Raji (cell line): ENCODE results near the gene CTH.
A peak's percentile ranks its signal among the peaks of the same experiment; 100 is the strongest.

Experiments
- POLR2A ChIP-seq: IDR thresholded peaks from 2 replicates; pipeline ENCODE4 v1.6.1; 2011; ENCODE audit warnings: low read depth, low read length, control low read depth; ENCODE audit not compliant: insufficient read depth

The CTH gene

DNA sequence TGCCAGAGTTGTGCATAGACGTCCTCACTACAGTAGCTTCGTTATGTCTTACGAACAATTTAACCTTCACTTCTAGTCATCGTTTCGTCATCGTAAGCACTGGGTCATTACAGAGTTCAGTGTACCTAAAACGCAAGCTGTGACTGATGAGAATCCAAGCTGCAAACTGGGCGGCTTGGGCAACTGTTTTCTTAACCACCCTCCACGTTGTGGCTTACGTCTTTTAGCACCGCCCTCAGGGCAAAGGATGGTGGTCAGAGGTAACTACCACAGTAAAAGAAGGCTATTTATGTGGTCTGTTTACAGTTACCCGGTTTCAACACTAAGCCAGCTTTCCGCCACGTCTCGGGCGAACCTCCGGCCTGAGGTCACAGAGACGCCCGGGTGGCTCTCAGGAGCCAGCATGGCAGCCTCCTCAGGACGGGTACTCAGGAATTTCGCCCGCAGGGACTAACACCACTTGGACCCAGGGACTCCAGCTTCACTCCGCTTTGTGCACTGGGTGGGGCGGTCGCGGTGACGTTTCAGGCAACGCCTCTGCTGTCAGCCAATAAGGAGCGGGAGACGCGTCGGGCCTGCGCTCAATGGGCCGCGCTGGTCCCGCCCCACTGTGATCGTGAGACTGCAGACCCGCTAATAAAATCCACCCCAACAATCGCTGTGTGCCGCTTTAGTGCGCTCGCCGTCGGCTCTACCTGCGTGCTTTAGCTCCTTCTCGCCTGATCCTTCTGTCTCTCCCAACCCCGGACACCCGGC is at the start of gene CTH:
CTH (plus strand) TSS at position 665 of the 756 bp plus-strand sequence. CDS start 148 bp downstream, outside the sequence.
- peak; percentile 96 for TF ChIP-seq POLR2A

DNA sequence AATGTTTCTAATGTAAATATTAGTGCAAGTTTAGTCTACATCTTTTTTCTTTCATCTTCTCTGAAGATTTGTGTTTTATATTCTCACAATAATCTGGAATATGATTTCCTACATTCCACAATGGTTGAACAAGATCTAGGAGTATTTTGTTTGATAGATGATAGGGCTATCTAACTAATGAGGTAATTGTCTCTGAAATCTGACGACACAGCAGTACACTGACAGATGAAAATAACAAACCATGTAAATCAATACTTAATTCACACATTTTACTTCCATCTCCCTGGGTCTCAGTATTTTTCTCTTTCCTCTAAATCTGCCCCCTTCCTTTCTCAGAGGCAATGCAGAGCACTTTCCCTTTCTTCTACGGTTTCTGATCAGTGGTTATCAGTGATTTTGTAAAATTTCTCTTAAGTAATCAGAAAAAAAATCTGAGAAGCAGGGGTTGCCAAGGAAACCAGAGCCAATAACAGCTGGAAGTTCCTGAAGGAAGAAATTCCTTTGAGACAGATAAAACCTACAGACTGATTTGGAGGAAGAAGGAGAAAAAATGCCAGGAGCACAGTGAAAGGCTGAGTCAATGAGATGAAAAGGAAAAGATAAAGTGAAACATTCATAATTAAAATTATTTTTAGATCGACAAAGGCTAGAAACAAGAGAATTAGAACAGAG is 49.2 kb upstream of the CTH start:
- TF ChIP-seq POLR2A, result no peak

DNA sequence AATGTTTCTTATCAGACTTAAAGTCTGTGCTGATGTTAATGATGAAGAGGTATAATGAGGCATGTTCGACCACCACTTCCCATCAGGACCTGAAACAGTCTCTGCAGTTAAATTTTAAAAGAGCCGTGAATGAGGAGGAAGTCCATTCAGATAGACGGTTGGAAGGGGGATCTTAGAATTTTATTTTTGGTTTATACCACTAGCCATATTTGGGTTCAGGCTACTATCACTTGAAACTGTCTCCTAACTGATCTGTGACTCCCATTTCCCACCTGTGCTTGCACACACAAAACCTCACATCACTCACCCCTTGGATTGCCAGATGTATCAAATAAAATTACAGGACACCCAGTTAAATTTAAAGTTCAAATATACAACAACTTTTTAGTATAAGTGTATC is 46.6 kb upstream of the CTH start:
- TF ChIP-seq POLR2A, result no peak

DNA sequence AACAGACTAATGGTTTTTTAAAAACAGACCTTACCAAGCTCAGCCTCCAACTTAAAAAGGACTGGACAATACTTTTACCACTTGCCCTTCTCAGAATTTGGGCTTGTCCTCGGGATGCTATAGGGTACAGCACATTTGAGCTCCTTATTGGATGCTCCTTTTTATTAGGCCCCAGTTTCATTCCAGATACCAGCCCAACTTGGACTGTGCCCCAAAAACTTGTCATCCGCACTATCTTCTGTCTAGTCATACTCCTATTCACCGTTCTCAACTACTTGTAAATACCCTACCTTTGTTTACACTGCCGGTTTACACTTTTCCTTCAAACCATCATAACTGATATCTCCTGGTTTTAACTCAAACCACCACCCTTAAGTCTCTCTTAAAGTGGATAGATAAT is 38.6 kb upstream of the CTH start:
- TF ChIP-seq POLR2A, result no peak

DNA sequence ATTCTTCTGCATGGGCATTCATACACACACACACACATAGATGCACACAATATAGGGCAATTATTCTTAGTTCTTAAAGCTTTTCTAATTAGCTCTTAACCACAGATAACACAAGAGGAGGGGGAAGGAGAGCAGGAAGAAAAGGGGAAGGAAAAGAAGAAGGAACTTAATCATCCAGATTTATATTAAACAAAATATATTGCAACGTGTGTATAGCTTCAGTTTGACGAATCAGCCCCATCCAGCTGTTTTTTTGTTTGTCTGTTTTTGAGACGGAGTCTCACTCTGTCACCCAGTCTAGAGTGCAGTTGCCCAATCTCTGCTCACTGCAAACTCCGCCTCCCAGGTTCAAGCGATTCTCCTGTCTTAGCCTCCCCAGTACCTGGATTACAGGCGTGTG is 34.9 kb upstream of the CTH start:
- no peak for TF ChIP-seq POLR2A

DNA sequence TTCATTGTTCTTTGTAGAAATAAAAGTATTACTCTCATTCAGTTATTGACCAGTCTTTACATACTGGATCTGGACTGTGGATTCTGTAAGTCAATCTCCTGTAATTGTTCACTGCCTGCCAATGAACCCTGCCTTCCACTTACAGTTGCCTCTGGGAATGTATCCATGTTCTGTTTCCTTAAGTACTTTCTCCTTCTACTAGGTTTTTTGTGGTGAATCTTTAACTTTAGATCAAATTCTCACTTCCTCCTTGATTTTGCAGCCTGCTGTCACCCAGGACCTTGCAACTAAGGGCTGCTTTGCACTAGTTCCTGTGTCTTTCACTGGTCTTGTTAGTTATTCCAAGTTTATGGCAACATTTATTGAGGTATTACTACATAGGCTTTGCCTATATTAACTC is 28.4 kb upstream of the CTH start:
- TF ChIP-seq POLR2A, result no peak

DNA sequence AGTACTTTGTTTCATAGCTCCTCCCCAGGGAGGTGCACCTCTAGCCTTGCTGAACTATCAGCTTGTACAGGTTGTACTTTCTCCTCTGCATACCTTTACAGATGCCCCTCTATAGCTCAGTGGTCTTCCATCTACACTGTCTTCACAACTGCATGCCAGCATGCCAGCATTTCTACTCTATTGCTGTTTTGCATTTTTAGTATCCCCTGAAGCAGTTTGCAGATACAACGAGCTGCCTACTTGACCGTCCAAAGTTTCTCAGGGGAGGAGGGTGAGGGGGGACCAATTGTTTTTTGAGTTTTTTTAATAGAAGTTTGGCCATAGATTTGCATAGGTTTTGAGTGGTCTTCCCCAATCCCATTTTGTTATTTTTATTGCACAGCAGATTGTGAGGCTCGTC is 27.6 kb upstream of the CTH start:
- no peak for TF ChIP-seq POLR2A

DNA sequence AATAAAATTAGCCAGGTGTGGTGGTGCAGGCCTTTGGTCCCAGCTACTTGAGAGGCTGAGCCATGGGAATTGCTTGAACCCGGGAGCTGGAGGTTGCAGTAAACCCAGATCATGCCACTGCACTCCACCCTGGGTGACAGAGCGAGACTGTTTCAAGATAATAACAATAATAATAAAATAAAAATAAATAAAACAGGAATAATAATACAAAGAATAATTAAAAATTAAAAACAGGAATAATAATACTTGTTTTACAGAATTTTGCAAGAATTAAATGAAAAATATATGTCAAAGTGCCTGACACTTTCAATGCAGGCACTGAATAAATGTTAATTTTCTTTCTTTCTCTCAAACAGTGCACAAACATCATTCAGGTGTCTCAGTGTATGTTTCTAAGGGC is 26.5 kb upstream of the CTH start:
- no peak for TF ChIP-seq POLR2A

DNA sequence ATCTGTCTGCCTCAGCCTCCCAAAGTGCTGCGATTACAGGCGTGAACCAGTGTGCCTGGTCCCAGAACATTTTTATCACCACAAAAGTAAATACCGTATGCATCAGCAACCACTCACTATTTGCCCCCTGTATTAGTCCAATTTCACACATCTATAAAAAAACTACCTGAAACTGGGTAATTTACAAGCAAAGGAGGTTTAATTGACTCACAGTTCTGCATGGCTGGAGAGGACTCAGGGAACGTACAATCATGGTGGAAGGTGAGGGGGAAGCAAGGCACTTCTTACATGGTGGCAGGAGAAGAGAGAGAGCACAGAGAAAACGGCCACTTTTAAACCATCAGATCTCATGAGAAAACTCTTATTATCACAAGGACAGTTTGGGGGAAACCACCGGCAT is 25.6 kb upstream of the CTH start:
- TF ChIP-seq POLR2A, result no peak

DNA sequence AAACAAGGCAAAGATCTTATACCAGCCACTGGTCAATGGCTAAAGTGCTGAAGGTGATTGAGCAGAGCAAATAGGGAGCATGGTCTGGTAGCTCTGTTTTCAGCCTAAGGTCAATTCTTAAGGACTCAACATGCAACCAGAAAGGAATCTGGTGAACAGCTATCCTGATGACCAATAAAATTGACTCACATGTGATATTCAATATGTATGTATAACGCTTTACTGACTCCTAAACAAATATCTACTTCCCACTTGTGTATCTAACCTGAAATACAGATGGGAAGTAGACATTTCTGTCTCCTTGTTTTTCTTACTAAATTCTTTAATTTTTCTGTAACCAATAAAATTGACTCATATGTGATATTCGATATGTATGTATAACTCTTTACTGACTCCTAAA is 24.9 kb upstream of the CTH start:
- TF ChIP-seq POLR2A, result no peak

DNA sequence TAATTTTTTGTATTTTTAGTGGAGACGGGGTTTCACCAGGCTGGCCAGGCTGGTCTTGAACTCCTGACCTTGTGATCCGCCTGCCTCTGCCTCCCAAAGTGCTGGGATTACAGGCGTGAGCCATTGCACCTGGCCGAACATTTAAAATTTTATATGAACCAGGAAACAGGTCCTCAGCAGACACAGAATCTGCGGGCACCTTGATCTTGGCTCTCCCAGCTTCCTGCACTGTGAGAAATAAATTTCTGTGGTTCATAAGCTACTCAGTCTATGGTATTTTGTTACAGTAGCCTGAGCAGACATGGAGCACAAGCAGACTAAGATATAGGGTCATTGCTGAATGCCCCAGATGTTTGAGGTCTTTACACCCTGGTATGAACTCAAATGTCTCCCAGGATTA is 23.6 kb upstream of the CTH start:
- TF ChIP-seq POLR2A, result no peak

DNA sequence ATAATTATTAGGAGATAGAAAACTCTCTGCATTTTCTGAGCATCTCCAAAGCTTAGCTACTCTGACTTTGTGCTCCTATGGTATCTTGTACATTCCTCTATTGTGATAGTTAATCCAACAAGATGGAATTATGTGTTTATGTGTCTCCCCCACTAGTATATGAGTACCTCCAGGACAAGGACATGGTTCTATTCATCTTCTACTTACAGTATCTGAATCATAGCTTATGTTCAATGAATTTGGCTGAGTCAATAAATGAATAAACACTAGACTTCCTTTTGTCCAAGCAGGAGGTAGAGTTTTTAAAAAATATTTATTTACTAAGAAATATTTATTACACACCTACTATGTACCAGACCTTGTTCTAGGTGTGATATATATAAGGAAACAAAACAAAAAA is 18.4 kb upstream of the CTH start:
- no peak for TF ChIP-seq POLR2A

DNA sequence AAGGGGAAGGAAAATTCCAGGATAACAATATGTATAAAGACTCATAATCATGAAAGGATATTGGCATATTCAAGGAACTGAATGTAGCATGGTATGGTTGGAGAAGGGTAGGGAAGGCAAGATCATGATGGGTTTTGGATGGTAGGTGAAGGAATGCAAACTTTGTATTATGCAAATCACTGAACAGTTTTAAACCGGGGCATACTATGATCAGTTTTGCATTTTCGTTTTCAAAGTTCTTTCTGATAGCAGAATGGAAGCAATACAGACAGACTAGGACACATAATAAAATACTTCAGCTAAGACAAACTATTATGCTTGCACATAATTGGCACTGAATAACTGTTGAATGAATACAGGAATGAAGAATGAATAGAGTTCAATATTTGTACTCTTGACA is 14.5 kb upstream of the CTH start:
- no peak for TF ChIP-seq POLR2A

DNA sequence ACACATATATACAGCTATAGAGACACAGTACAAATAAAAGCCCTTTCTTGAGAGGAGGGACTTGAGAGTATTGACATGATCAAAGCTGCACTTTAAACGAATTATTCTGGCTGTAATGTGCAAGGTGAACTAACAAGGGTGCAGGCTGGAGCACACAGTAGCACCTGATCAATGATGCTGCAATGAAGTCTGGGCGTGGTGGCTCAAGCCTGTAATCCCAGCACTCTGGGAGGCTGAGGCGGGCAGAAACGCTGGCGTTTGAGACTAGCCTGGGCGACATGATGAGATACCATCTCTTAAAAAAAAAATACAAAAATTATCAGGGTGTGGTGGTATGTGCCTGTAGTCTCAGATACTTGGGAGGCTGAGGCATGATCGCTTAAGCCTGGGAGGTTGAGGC is 14.1 kb upstream of the CTH start:
- TF ChIP-seq POLR2A, result no peak

DNA sequence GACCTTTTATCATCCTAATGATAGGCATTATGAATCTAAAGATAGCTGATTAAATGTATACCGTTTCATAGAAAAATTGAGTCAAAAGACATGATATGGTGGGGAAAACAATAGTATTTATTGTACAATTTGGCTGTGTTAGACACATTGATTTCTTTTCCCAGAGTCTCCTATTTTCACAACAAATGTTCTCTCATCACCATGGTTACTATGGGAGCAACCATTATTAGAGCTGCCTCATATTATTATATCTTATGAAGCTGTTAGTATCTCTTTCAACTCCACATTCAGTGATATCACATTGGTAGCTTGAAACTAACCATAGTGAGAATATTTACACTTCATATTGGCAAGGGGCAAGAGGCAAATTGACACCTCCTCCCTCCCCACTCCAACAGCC is 10.7 kb upstream of the CTH start:
- no peak for TF ChIP-seq POLR2A

DNA sequence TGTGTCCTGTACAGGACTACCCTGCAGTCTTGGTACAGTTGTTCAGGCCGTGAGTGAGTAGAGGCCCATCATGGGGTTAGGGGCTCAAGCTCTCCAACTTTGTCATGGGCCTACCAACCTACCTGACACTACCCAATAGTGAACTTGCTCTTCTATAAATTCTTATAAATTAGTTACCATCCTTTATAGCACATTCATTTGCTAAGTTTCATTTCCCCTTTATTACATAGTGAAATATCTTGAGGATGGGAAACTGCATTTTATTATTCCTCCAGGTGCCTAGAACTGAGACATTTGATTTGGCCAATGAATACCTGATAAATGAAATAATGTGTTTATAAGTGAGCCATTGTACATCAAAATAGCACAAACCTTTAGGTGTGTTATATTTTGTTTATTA is 9.1 kb upstream of the CTH start:
- no peak for TF ChIP-seq POLR2A

DNA sequence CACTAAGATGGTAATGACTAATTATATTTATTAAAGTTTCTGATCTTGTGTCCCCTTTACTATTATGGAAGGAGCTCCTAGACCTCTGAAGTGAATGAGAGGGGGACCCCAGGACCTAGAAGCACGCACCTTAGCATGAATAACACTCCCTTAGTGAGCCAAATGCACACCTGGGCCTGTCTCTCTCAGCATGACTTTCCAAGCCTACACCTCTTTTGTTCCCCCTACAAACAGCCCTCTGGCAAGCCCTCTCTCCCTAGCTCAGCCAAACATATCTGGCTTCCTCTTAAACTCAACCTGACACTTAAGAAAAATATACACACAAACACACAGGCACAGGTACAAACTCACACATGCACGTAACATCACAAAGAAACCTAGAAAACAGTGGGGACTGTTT is 7.3 kb upstream of the CTH start:
- no peak for TF ChIP-seq POLR2A
